ENCODE results near the gene COL27A1.

DNA sequence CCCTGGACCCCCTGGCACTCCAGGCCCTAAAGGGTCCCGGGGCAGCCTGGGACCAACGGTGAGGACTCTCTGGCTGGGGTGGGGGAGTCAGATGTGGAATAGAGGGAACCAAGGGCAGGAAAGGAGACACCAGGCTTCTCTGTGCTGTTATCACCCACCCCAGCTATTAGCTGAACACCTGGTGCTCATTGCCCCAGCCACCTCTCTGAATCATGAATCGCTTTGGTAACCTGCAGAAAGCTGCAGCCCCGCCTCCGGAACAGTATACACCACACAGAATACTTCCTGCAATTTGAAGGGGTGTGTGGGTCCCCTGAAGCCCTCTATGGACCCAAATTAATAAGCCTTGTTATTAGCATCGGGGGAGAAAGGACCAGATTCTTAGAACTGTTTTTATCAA is 127.2 kb downstream of the COL27A1 start:
- TF ChIP-seq EZH2 (IDR thresholded peaks at IDR 0.05; ENCODE audit: low read length) (no peak), CTCF (optimal IDR thresholded peaks at IDR 0.05 in 1 of 3, IDR thresholded peaks at IDR 0.05 in 1 of 3, conservative IDR thresholded peaks at IDR 0.05 in 1 of 3; ENCODE audit: extremely low read depth in 1 of 3, insufficient read depth in 2 of 3, low read length in 3 of 3) (no peak)

All from keratinocyte (primary cell).